NCI-H69 (cell line): Measurements from ENCODE around the gene GRIK2.
A peak's percentile ranks its signal among the peaks of the same experiment; 100 is the strongest.

Experiments
- DNase-seq: peaks from one replicate; lab custom pipeline; 2025; lab: John Stamatoyannopoulos, UW

The GRIK2 gene

GRCh38 chr6:101400326-101401135 is 7.0 kb downstream of the GRIK2 start:
- DNase-seq, result no peak

GRCh38 chr6:101401171-101401570 is 7.7 kb downstream of the GRIK2 start:
- DNase-seq, result no peak

GRCh38 chr6:101401792-101402621 is 8.5 kb downstream of the GRIK2 start:
- peak; percentile 98 for DNase-seq

GRCh38 chr6:101402622-101403031 is 9.1 kb downstream of the GRIK2 start:
- peak; percentile 96 for DNase-seq

- DNase-seq, result peak; percentile 64
Observed at GRCh38 chr6:101403216-101403945, 9.9 kb downstream of the GRIK2 start.

GRCh38 chr6:101404775-101405174 is 11.3 kb downstream of the GRIK2 start:
- peak; percentile 21 for DNase-seq

- peak; percentile 78 for DNase-seq
Observed at GRCh38 chr6:101413773-101414172, 20.3 kb downstream of the GRIK2 start.

- peak; percentile 97 for DNase-seq
Observed at GRCh38 chr6:101417900-101418299, 24.4 kb downstream of the GRIK2 start.

- DNase-seq, result peak; percentile 40
Observed at GRCh38 chr6:101422251-101422650, 28.7 kb downstream of the GRIK2 start.

- DNase-seq, result peak; percentile 50
Observed at GRCh38 chr6:101422811-101423210, 29.3 kb downstream of the GRIK2 start.

- peak; percentile 84 for DNase-seq
Observed at GRCh38 chr6:101429270-101429669, 35.8 kb downstream of the GRIK2 start.

GRCh38 chr6:101429845-101430244 is 36.3 kb downstream of the GRIK2 start:
- peak; percentile 19 for DNase-seq

GRCh38 chr6:101433141-101433540 is 39.6 kb downstream of the GRIK2 start:
- DNase-seq, result no peak

- peak; percentile 34 for DNase-seq
Observed at GRCh38 chr6:101434601-101435000, 41.1 kb downstream of the GRIK2 start.

- peak; percentile 35 for DNase-seq
Observed at GRCh38 chr6:101435038-101435437, 41.5 kb downstream of the GRIK2 start.

- no peak for DNase-seq
Observed at GRCh38 chr6:101439790-101440189, 46.3 kb downstream of the GRIK2 start.

GRCh38 chr6:101443315-101443714 is 49.8 kb downstream of the GRIK2 start:
- DNase-seq, result no peak

GRCh38 chr6:101444717-101445116 is 51.2 kb downstream of the GRIK2 start:
- no peak for DNase-seq

GRCh38 chr6:101445527-101445926 is 52.0 kb downstream of the GRIK2 start:
- no peak for DNase-seq

- DNase-seq, result no peak
Observed at GRCh38 chr6:101450901-101451300, 57.4 kb downstream of the GRIK2 start.

- DNase-seq, result no peak
Observed at GRCh38 chr6:101451981-101452380, 58.5 kb downstream of the GRIK2 start.

- DNase-seq, result peak; percentile 77
Observed at GRCh38 chr6:101453221-101453620, 59.7 kb downstream of the GRIK2 start.
